ENCODE results near the gene CNIH3.

CNIH3 gene

GRCh38 chr1:224718470-224719053 lies 102.4 kb downstream of the CNIH3 start:
- no peak for DNase-seq (ENCODE audit: low spot score)
- no peak for FAIRE-seq

GRCh38 chr1:224719716-224720115 lies 103.6 kb downstream of the CNIH3 start:
- FAIRE-seq, result no peak
- no peak for DNase-seq (ENCODE audit: low spot score)

GRCh38 chr1:224720216-224720615 lies 104.1 kb downstream of the CNIH3 start:
- DNase-seq (ENCODE audit: low spot score) (no peak), FAIRE-seq (no peak)

- no peak for DNase-seq (ENCODE audit: low spot score)
- FAIRE-seq, result no peak
Measured at GRCh38 chr1:224721000-224721399, 104.9 kb downstream of the CNIH3 start.

- FAIRE-seq, result no peak
- no peak for DNase-seq (ENCODE audit: low spot score)
Measured at GRCh38 chr1:224722838-224723237, 106.7 kb downstream of the CNIH3 start.

- no peak for FAIRE-seq
- no peak for DNase-seq (ENCODE audit: low spot score)
Measured at GRCh38 chr1:224724566-224724965, 108.4 kb downstream of the CNIH3 start.

- DNase-seq (ENCODE audit: low spot score) (peak; percentile 87), FAIRE-seq (no peak)
Measured at GRCh38 chr1:224726441-224727182, 110.5 kb downstream of the CNIH3 start.

GRCh38 chr1:224727351-224728289 lies 111.5 kb downstream of the CNIH3 start:
- FAIRE-seq (no peak), DNase-seq (ENCODE audit: low spot score) (no peak)

GRCh38 chr1:224730540-224730939 lies 114.4 kb downstream of the CNIH3 start:
- FAIRE-seq, result no peak
- no peak for DNase-seq (ENCODE audit: low spot score)

GRCh38 chr1:224730965-224731364 lies 114.8 kb downstream of the CNIH3 start:
- no peak for FAIRE-seq

GRCh38 chr1:224731633-224732032 lies 115.5 kb downstream of the CNIH3 start:
- no peak for FAIRE-seq
- DNase-seq (ENCODE audit: low spot score), result no peak

More at GRCh38 chr1:224730965-224731364, 114.8 kb downstream of the CNIH3 start:
- DNase-seq (ENCODE audit: low spot score), result no peak

GRCh38 chr1:224732377-224733026 lies 116.4 kb downstream of the CNIH3 start:
- FAIRE-seq (no peak), DNase-seq (ENCODE audit: low spot score) (no peak)

GRCh38 chr1:224733027-224733911 lies 117.2 kb downstream of the CNIH3 start:
- DNase-seq (ENCODE audit: low spot score), result no peak
- no peak for FAIRE-seq

GRCh38 chr1:224734261-224734935 lies 118.3 kb downstream of the CNIH3 start:
- no peak for DNase-seq (ENCODE audit: low spot score)
- no peak for FAIRE-seq

GRCh38 chr1:224735159-224735558 lies 119.0 kb downstream of the CNIH3 start:
- FAIRE-seq (no peak), DNase-seq (ENCODE audit: low spot score) (no peak)

- peak; percentile 38 for DNase-seq (ENCODE audit: low spot score)
- no peak for FAIRE-seq
Measured at GRCh38 chr1:224736619-224737352, 120.7 kb downstream of the CNIH3 start.

GRCh38 chr1:224737353-224737727 lies 121.2 kb downstream of the CNIH3 start:
- FAIRE-seq (no peak), DNase-seq (ENCODE audit: low spot score) (no peak)

GRCh38 chr1:224739303-224739996 lies 123.3 kb downstream of the CNIH3 start:
- FAIRE-seq (no peak), DNase-seq (ENCODE audit: low spot score) (no peak)

All from urothelium cell line (cell line).